ENCODE results near the gene AURKAIP1.

- no peak for TF ChIP-seq CTCF (IDR thresholded peaks at IDR 0.05)
- no peak for TF ChIP-seq POLR2A (IDR thresholded peaks at IDR 0.05; ENCODE audit: low read depth)
- TF ChIP-seq EP300 (IDR thresholded peaks at IDR 0.05), result no peak
- TF ChIP-seq POLR2AphosphoS5 (IDR thresholded peaks at IDR 0.05), result no peak
Observed at GRCh38 chr1:1336446-1336845, 38.6 kb downstream of the AURKAIP1 start.
